Esophagus (tissue), 2 donors: ENCODE data around the gene KCNIP3. TPM values are rescaled to one million over a fixed set of nuclear protein-coding genes. Genes with fewer than 3 reads are reported as not detected.

ENCODE experiments used
- H3K27ac ChIP-seq, 2 donors: one replicate each; pipeline ENCODE4 v1.5.1; 2013; ENCODE audit warnings: low read depth in 2 of 2, mild to moderate bottlenecking in 2 of 2, inconsistent platforms in 1 of 2, low read length in 1 of 2, moderate library complexity in 1 of 2
- H3K27me3 ChIP-seq, 2 donors: one replicate each; pipeline ENCODE4 v1.6.1; 2013; ENCODE audit warnings: low read length in 2 of 2, control low read depth in 1 of 2, mild to moderate bottlenecking in 1 of 2; ENCODE audit not compliant: insufficient read depth in 2 of 2, control insufficient read depth in 1 of 2
- H3K36me3 ChIP-seq, 2 donors: one replicate each; pipeline ENCODE4 v1.6.1; 2013; ENCODE audit warnings: low read length in 1 of 2; ENCODE audit not compliant: control insufficient read depth in 2 of 2, insufficient read depth in 2 of 2
- H3K4me1 ChIP-seq, 2 donors: one replicate each; pipeline ENCODE4 v1.6.1; 2013; ENCODE audit warnings: low read length in 1 of 2; ENCODE audit not compliant: control insufficient read depth in 2 of 2, insufficient read depth in 2 of 2
- H3K4me3 ChIP-seq, 2 donors: one replicate each; pipeline ENCODE4 v1.5.1; 2013; ENCODE audit warnings: low read length in 2 of 2, mild to moderate bottlenecking in 2 of 2, low read depth in 1 of 2, moderate library complexity in 1 of 2
- H3K9me3 ChIP-seq, 2 donors: one replicate each; pipeline ENCODE4 v1.6.1; 2013; ENCODE audit warnings: mild to moderate bottlenecking in 2 of 2, low read depth in 1 of 2, low read length in 1 of 2, moderate library complexity in 1 of 2; ENCODE audit not compliant: control insufficient read depth in 2 of 2, insufficient read depth in 1 of 2
- WGBS, 2 donors: extraction: QIAGEN DNeasy Blood & Tissue Kit; methylation state at CpG; one replicate each; pipeline ENCODE4 v1.1.7; 2013; 5-methylcytosine and 5-hydroxymethylcytosine counted together
- polyA plus RNA-seq, 2 donors: library from polyadenylated mRNA; stranded (reverse); fragments of 200-250 nt; gene quantifications; one replicate each; pipeline ENCODE4 v1.2.3, GENCODE V29; 2013
- donor health status: healthy with polysubstance abuse.
- donor health status: Bipolar disorder and iron deficiency.

KCNIP3 gene
- polyA plus RNA-seq, 2 donors: 2.0 to 2.2 TPM

DNA sequence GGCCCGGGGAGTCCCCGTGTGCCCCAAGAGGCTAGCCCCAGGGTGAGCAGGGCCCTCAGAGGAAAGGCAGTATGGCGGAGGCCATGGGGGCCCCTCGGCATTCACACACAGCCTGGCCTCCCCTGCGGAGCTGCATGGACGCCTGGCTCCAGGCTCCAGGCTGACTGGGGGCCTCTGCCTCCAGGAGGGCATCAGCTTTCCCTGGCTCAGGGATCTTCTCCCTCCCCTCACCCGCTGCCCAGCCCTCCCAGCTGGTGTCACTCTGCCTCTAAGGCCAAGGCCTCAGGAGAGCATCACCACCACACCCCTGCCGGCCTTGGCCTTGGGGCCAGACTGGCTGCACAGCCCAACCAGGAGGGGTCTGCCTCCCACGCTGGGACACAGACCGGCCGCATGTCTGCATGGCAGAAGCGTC lies 88.4 kb downstream of the KCNIP3 start:
- peaks cover 0 to 12% of the 10 kb centered on the region in 2 donors for H3K4me1 ChIP-seq
- H3K27ac ChIP-seq: no peak overlapping the region
- H3K27me3 ChIP-seq: no peaks in the 10 kb centered on the region
- no peak overlapping the region for H3K4me3 ChIP-seq
- H3K36me3 ChIP-seq: no peaks in the 10 kb centered on the region
- WGBS, 2 donors: 83 to 86% methylated on average over 12 of the region's 12 CpGs
- H3K9me3 ChIP-seq: peaks cover 0 to 2% of the 10 kb centered on the region in 2 donors

DNA sequence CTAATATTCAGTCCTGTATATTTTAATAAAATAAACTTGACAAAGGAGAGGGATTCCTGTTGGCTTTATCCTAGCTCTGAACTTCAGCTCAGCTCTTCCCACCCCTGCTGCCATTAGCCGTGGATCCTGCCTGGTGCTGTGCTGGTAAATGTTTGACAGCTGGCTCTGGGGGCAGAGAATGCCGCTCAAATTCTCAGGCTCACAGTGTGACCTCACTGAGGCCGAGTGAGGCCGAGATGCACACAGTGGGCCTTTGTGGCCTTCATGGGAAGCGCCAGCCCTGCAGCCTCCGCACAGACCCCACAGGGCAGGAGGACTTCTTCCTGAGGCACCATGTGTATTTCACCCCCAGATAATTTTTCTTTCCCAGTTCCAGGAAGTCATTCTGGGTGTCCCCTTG lies 88.9 kb downstream of the KCNIP3 start:
- WGBS, 2 donors: 78 to 79% methylated on average over 6 of the region's 6 CpGs
- Histone ChIP-seq H3K27me3 (no peaks in the 10 kb centered on the region), H3K9me3 (peaks cover 0 to 2% of the 10 kb centered on the region in 2 donors), H3K4me1 (peaks cover 0 to 12% of the 10 kb centered on the region in 2 donors), H3K27ac (no peak overlapping the region), H3K4me3 (no peak overlapping the region), H3K36me3 (no peaks in the 10 kb centered on the region)

DNA sequence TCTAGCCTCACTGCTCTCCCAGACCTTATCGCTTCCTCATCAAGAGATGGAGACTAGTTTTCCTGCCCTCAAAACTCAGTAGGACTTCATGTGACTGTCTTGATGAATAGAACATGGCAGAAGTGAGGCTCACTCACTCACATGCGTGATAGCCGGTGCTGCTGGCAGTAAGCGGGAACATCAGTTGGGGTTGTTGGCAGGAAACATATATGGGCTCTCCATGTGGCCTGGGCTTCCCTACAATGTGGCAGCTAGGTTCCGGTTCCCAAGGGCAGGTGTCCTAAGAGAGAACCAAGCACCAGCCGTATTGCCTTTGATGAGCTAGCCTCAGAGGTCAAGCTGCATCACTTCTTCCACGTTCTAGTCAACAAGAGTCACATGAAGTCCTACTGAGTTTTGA lies 90.2 kb downstream of the KCNIP3 start:
- Histone ChIP-seq H3K36me3 (no peaks in the 10 kb centered on the region), H3K9me3 (peaks cover 0 to 2% of the 10 kb centered on the region in 2 donors), H3K4me1 (peaks cover 0 to 12% of the 10 kb centered on the region in 2 donors), H3K4me3 (no peak overlapping the region), H3K27ac (no peak overlapping the region), H3K27me3 (no peaks in the 10 kb centered on the region)
- 93 to 95% methylated on average over 7 of the region's 7 CpGs for WGBS, 2 donors

DNA sequence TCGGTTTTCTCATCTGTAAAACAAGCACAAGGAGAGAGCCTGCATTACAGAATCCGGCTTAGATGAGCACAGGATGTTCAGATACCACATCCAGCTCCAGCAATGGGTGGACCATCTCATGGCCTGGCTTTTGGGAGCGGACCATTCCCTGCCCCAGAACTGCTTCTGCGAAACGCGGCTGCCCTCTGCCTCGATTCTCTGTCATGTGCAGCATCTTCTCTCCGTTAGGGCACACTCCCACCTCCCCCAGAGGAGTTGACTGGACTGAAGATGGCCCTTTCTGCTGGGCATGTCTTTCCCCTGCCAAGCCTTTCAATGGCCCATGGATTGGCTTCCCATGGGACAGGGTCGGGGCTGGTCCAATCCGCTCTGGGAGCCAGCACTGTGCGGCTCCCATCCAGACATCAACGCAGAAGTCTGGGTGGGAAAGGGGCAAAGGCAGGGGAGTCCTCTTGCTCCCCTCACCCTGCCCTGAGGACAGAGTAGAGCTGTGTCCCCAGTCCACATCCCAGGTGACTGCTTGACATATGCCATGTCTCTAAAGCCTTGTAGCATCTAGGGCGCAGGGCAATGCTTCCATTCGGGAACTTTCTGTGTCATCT lies 91.0 kb downstream of the KCNIP3 start:
- 86 to 88% methylated on average over 14 of the region's 14 CpGs for WGBS, 2 donors
- no peaks in the 10 kb centered on the region for H3K9me3 ChIP-seq
- H3K27me3 ChIP-seq: no peaks in the 10 kb centered on the region
- H3K36me3 ChIP-seq: no peaks in the 10 kb centered on the region
- no peak overlapping the region for H3K4me3 ChIP-seq
- no peak overlapping the region for H3K27ac ChIP-seq
- H3K4me1 ChIP-seq: peaks cover 0 to 12% of the 10 kb centered on the region in 2 donors

DNA sequence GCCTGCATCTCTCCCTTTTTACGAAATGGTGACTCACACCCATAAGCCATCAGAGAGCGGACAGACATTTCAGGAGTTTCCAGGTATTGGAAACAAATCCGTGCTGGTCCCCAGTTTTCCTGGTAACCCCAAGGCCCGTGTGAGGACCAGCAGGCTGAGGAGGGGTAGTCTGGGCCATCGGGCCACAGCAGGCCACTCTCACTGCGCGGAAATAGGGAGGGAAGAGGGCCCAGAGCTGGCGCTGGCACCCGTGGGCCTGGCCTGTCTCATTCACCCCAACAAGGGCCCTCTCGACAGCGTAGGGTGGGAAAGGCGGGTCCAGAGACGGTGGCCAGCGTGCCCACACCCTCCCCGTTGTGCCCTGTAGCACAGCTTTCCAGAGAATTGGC lies 91.7 kb downstream of the KCNIP3 start:
- no peaks in the 10 kb centered on the region for H3K27me3 ChIP-seq
- H3K9me3 ChIP-seq: no peaks in the 10 kb centered on the region
- H3K36me3 ChIP-seq: no peaks in the 10 kb centered on the region
- WGBS, 2 donors: 40 to 41% methylated on average over 15 of the region's 15 CpGs
- no peak overlapping the region for H3K27ac ChIP-seq
- peaks cover 0 to 12% of the 10 kb centered on the region in 2 donors for H3K4me1 ChIP-seq
- H3K4me3 ChIP-seq: no peak overlapping the region

DNA sequence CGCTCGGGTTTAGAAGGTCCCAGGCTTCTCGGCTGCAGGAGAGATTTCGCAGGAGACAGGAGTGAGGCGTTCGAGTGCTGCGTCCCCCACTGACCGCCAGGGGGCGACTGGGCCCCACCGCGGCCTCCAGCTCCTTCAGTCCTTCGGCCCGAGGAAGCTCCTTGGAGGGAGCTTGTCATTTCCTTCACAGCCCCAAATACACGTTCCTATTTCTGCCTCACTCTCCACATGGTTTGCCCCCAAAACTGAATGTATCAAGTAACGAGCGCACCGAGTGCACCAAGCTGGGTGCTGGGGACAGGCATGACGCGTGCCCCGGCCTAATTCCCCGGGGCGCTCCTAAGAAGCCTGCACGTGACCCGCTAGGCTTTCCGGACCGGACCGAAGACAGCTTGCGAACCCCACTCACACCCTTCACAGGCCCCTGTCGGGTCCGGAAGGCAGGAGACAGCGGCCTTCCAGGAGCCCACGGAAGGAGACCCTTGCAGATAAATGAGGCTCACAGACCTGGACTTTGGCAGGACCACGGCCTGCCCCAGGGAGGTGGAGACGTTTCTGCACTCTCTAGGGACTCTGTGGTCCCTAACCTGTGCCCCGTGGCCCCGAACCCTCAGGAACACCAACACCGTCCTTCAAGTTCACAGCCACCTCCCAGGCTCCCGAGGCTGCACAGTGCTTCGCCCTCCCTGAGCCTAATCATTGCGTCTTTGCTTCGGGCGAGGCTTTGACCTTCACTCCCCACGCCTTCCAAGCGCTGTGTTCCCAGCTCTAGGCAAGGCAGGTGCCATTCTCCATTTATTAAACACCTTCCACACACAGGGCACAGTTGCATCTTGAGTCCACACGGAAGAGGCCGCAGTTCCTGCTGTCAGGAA lies 92.3 kb downstream of the KCNIP3 start:
- 61 to 63% methylated on average over 46 of the region's 46 CpGs for WGBS, 2 donors
- Histone ChIP-seq H3K27ac (no peak overlapping the region), H3K4me3 (no peak overlapping the region), H3K9me3 (no peaks in the 10 kb centered on the region), H3K36me3 (no peaks in the 10 kb centered on the region), H3K4me1 (peaks cover 0 to 12% of the 10 kb centered on the region in 2 donors), H3K27me3 (no peaks in the 10 kb centered on the region)

DNA sequence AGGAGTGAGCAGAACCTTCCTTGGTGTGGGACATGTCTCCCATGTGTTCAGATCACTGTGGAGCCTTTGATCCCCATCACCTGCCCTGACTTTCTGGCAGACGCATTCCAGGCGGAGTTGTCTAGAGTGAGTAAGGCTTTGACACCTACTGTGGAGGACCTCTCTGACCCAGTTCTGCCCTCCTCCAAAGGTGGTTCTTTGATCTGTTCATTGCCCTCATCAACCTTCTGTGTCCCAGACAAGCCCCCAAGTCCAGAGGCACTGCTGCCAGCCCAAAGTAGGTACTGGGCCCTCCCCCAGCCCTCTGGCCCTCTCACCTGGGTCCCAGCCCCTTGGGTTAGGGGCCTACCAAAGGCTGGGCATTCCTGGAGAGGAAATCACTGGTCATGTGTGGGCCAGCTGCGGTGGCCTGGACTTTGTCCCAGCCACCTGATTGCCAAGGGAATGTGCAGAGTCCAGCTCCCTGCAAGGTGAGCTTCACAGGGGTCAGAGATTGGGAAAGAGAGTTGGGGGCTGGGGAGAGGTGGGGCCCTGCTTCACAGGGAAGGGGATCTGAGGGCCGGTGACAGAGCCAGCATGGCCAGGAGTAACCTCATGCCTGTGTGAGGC lies 93.2 kb downstream of the KCNIP3 start:
- no peaks in the 10 kb centered on the region for H3K27me3 ChIP-seq
- 76 to 92% methylated on average over 4 of the region's 4 CpGs for WGBS, 2 donors
- no peak overlapping the region for H3K4me3 ChIP-seq
- H3K27ac ChIP-seq: no peak overlapping the region
- H3K4me1 ChIP-seq: peaks cover 0 to 4% of the 10 kb centered on the region in 2 donors
- no peaks in the 10 kb centered on the region for H3K9me3 ChIP-seq
- no peaks in the 10 kb centered on the region for H3K36me3 ChIP-seq

DNA sequence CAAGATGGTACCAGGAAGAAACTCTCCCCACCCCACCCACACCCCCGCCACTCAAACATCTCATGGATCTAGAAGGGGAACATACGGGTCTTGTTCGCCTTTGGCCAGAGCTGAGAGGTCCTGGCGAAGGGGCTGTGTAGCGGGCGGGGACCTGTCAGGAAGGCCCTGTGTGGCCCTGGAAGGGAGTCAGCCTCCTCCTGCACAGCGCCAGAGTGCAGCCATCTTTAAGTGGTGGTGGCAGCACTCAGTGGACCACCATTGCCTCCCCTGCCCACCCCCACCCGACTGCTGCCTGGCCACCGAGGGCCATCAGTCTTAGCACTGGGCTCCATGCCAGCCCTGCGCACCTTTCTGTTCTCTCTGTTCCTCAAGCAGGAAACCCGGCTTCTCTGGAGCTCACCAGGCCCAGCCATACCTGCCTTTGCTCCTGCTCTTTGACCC lies 93.8 kb downstream of the KCNIP3 start:
- 76 to 85% methylated on average over 11 of the region's 11 CpGs for WGBS, 2 donors
- Histone ChIP-seq H3K4me1 (no peaks in the 10 kb centered on the region), H3K27ac (no peak overlapping the region), H3K36me3 (no peaks in the 10 kb centered on the region), H3K4me3 (no peak overlapping the region), H3K9me3 (no peaks in the 10 kb centered on the region), H3K27me3 (no peaks in the 10 kb centered on the region)

DNA sequence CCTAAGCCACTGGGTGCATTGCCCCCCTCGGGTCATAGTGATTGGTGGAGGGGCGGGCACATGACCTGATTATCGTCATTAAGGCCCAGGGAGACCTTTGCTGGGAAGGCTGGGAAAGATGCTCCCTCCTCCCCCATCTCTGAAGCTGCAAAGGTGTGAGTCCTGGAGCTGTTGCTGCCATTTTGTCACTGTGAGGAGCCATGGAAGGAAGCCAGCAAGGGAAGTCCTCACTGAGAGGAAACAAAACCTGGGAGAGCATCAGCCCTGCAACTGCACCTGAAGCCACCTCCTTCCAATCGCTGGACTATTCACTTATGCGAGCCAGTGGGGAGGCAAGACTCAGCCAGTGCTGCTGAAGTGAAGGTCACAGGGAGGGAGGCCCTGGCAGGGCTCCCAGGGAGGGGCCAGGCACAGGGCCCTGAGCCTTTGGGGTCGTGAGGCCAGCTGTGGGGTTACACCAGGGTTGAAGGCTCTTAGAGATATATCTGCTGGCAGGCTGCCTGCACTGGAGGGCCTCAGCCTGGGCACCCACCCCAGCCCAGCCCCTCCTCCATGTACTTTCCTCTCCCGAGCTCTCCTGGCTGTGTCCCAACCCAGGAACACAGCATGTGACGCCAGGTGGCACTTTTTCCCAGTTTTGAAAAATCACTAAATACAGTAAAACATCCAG lies 94.6 kb downstream of the KCNIP3 start:
- H3K4me1 ChIP-seq: no peaks in the 10 kb centered on the region
- H3K9me3 ChIP-seq: no peaks in the 10 kb centered on the region
- no peaks in the 10 kb centered on the region for H3K27me3 ChIP-seq
- H3K36me3 ChIP-seq: no peaks in the 10 kb centered on the region
- WGBS, 2 donors: 58 to 66% methylated on average over 8 of the region's 8 CpGs
- no peak overlapping the region for H3K27ac ChIP-seq
- no peak overlapping the region for H3K4me3 ChIP-seq
